ENCODE results near the gene PCNX2. TPM values are rescaled to one million over a fixed set of nuclear protein-coding genes. Genes with fewer than 3 reads are reported as not detected.

PCNX2 gene
- total RNA-seq, 4 donors from 2014 or later, result 4.3 to 19.5 (median 9.0) TPM

GRCh38 chr1:233315718-233316301 is 20.3 kb upstream of the PCNX2 start:
- H3K4me3 ChIP-seq, result no peak overlapping the region
- TF ChIP-seq CTCF (IDR thresholded peaks at IDR 0.05), result no peak
- no peak for TF ChIP-seq POLR2A (IDR thresholded peaks at IDR 0.05)
- peaks cover 0 to 9% (median 0%) of the 10 kb centered on the region in 4 donors for H3K27me3 ChIP-seq
- no peaks in the 10 kb centered on the region for H3K36me3 ChIP-seq
- no peak for DNase-seq
- no peak overlapping the region for H3K27ac ChIP-seq
- WGBS, 2 donors, result 42 to 50% methylated on average over 1 of the region's 1 CpG
- H3K4me1 ChIP-seq, result no peaks in the 10 kb centered on the region
- H3K9me3 ChIP-seq, result no peaks in the 10 kb centered on the region
- intact Hi-C loops (cut with DNase I), result no loop called here

GRCh38 chr1:233313434-233314155 is 18.1 kb upstream of the PCNX2 start:
- no peak for DNase-seq
- Histone ChIP-seq H3K4me3 (no peak overlapping the region), H3K4me1 (no peaks in the 10 kb centered on the region), H3K27me3 (peaks cover 0 to 6% (median 0%) of the 10 kb centered on the region in 4 donors), H3K9me3 (no peaks in the 10 kb centered on the region), H3K27ac (no peak overlapping the region), H3K36me3 (no peaks in the 10 kb centered on the region)
- intact Hi-C loops (cut with DNase I), result no loop called here
- TF ChIP-seq CTCF (IDR thresholded peaks at IDR 0.05) (no peak), POLR2A (IDR thresholded peaks at IDR 0.05) (no peak)
- WGBS, 2 donors, result 74 to 79% methylated on average over 4 of the region's 4 CpGs

GRCh38 chr1:233304489-233305102 is 9.1 kb upstream of the PCNX2 start:
- 0 to 3% methylated on average over 1 of the region's 1 CpG for WGBS, 2 donors
- no peak for DNase-seq
- Histone ChIP-seq H3K27me3 (peaks cover 0 to 21% (median 0%) of the 10 kb centered on the region in 4 donors), H3K36me3 (no peaks in the 10 kb centered on the region), H3K27ac (no peak overlapping the region), H3K9me3 (peaks cover 0 to 5% (median 0%) of the 10 kb centered on the region in 3 donors), H3K4me1 (no peaks in the 10 kb centered on the region), H3K4me3 (no peak overlapping the region)
- intact Hi-C loops (cut with DNase I), result no loop called here
- TF ChIP-seq POLR2A (IDR thresholded peaks at IDR 0.05), result no peak
- TF ChIP-seq CTCF (IDR thresholded peaks at IDR 0.05), result peak; percentile 24 to 77 (median 62)

- DNase-seq, result no peak
- intact Hi-C loops (cut with DNase I), result no loop called here
- Histone ChIP-seq H3K9me3 (peaks cover 0 to 5% (median 0%) of the 10 kb centered on the region in 3 donors), H3K36me3 (no peaks in the 10 kb centered on the region), H3K27ac (no peak overlapping the region), H3K27me3 (peaks cover 0 to 26% (median 0%) of the 10 kb centered on the region in 4 donors), H3K4me3 (no peak overlapping the region), H3K4me1 (peaks cover 0 to 7% (median 0%) of the 10 kb centered on the region in 3 donors)
- WGBS, 2 donors, result 47 to 69% methylated on average over 1 to 2 of the region's 2 CpGs
- no peak for TF ChIP-seq CTCF (IDR thresholded peaks at IDR 0.05)
Observed at GRCh38 chr1:233300326-233300725, 4.8 kb upstream of the PCNX2 start.

GRCh38 chr1:233299450-233299849 is 3.9 kb upstream of the PCNX2 start:
- TF ChIP-seq CTCF (IDR thresholded peaks at IDR 0.05), result no peak
- no peak for TF ChIP-seq POLR2A (IDR thresholded peaks at IDR 0.05)
- Histone ChIP-seq H3K27ac (no peak overlapping the region), H3K36me3 (no peaks in the 10 kb centered on the region), H3K9me3 (peaks cover 0 to 5% (median 0%) of the 10 kb centered on the region in 3 donors), H3K27me3 (peaks cover 0 to 25% (median 0%) of the 10 kb centered on the region in 4 donors), H3K4me3 (no peak overlapping the region), H3K4me1 (peaks cover 0 to 16% (median 4%) of the 10 kb centered on the region in 3 donors)
- no peak for DNase-seq
- intact Hi-C loops (cut with DNase I), result no loop called here
- WGBS, 2 donors, result 86 to 87% methylated on average over 5 of the region's 5 CpGs

Measured in esophagus squamous epithelium (tissue), 5 donors.